Common myeloid progenitor, CD34-positive (primary cell): Measurements from ENCODE around the gene HOXC12.

Source experiments
- CTCF ChIA-PET: fragments of 350-600 bp; sonication (Branson Sonifier 250); formaldehyde crosslinking; loops from one replicate; lab custom pipeline; 2021; ENCODE audit warnings: antibody characterized with exemption; lab: Charles Lee
- POLR2A ChIA-PET: fragments of 350-600 bp; sonication (Branson Sonifier 250); formaldehyde crosslinking; loops from one replicate; lab custom pipeline; 2021; ENCODE audit warnings: antibody characterized with exemption; lab: Charles Lee
- DNase-seq, 3 donors: peaks; one replicate each; pipeline versions ENCODE4 v3.0.0 to v3.0.0-alpha.2; 2013
- H3K27ac ChIP-seq, 2 experiments: 1 replicate in 1 of 2; 2 replicates in 1 of 2; pipeline ENCODE4 v1.7.0; 2013; ENCODE audit warnings: inconsistent platforms in 2 of 2, low read length in 2 of 2, mild to moderate bottlenecking in 2 of 2, low read depth in 1 of 2, moderate library complexity in 1 of 2; ENCODE audit not compliant: severe bottlenecking in 2 of 2, insufficient read depth in 1 of 2, poor library complexity in 1 of 2
- H3K27me3 ChIP-seq, 5 experiments: replicated peaks in 2 of 5; 1 replicate in 3 of 5; 2 replicates in 2 of 5; pipeline versions ENCODE4 v1.6.1 to v1.7.0; 2013; ENCODE audit warnings: low read length in 4 of 5, mild to moderate bottlenecking in 2 of 5, moderate library complexity in 2 of 5, inconsistent platforms in 1 of 5; ENCODE audit not compliant: insufficient read depth in 5 of 5, control insufficient read depth in 4 of 5
- H3K36me3 ChIP-seq, 4 experiments: 1 replicate in 2 of 4; 2 replicates in 2 of 4; pipeline versions ENCODE4 v1.6.1 to v1.7.0; 2013; ENCODE audit warnings: low read length in 3 of 4, control low read depth in 1 of 4, mild to moderate bottlenecking in 1 of 4; ENCODE audit not compliant: control insufficient read depth in 4 of 4, insufficient read depth in 4 of 4
- H3K4me1 ChIP-seq, 4 experiments: 1 replicate in 3 of 4; 2 replicates in 1 of 4; pipeline versions ENCODE4 v1.6.1 to v1.7.1; 2013; ENCODE audit warnings: low read length in 3 of 4, mild to moderate bottlenecking in 3 of 4, control low read depth in 1 of 4, inconsistent platforms in 1 of 4, moderate library complexity in 1 of 4; ENCODE audit not compliant: control insufficient read depth in 4 of 4, insufficient read depth in 4 of 4; ENCODE audit errors: control extremely low read depth in 1 of 4
- H3K4me3 ChIP-seq, 7 experiments: 1 replicate in 4 of 7; 2 replicates in 3 of 7; pipeline versions ENCODE4 v1.5.1 to v1.7.0; 2013; ENCODE audit warnings: mild to moderate bottlenecking in 7 of 7, low read length in 6 of 7, moderate library complexity in 6 of 7, inconsistent platforms in 2 of 7, low read depth in 2 of 7, control low read depth in 1 of 7; ENCODE audit not compliant: insufficient read depth in 4 of 7, control insufficient read depth in 1 of 7; ENCODE audit errors: extremely low read depth in 1 of 7
- H3K9me3 ChIP-seq, 5 experiments: 1 replicate in 4 of 5; 2 replicates in 1 of 5; pipeline versions ENCODE4 v1.6.1 to v1.7.1; 2013; ENCODE audit warnings: low read length in 4 of 5, mild to moderate bottlenecking in 2 of 5, inconsistent platforms in 1 of 5, low read depth in 1 of 5, moderate library complexity in 1 of 5; ENCODE audit not compliant: control insufficient read depth in 4 of 5, insufficient read depth in 2 of 5; ENCODE audit errors: control extremely low read depth in 1 of 5
- WGBS: methylation state at CpG from one replicate; pipeline ENCODE4 v1.1.5; 2013; ENCODE audit not compliant: insufficient coverage; 5-methylcytosine and 5-hydroxymethylcytosine counted together

Gene HOXC12

GRCh38 chr12:53970451-53970850, 15.7 kb downstream of the HOXC12 start:
- peaks cover 13 to 100% (median 72%) of the 10 kb centered on the region in 5 experiments for H3K27me3 ChIP-seq
- no peak for DNase-seq
- no peak overlapping the region for H3K27ac ChIP-seq
- peaks cover 0 to 6% (median 0%) of the 10 kb centered on the region in 5 experiments for H3K9me3 ChIP-seq
- H3K4me1 ChIP-seq = peaks cover 0 to 10% (median 4%) of the 10 kb centered on the region in 4 experiments
- CTCF ChIA-PET = no interaction called here
- POLR2A ChIA-PET = no interaction called here
- no peak overlapping the region for H3K4me3 ChIP-seq
- H3K36me3 ChIP-seq = no peaks in the 10 kb centered on the region
- 17% methylated on average over 1 of the region's 4 CpGs for WGBS

DNA sequence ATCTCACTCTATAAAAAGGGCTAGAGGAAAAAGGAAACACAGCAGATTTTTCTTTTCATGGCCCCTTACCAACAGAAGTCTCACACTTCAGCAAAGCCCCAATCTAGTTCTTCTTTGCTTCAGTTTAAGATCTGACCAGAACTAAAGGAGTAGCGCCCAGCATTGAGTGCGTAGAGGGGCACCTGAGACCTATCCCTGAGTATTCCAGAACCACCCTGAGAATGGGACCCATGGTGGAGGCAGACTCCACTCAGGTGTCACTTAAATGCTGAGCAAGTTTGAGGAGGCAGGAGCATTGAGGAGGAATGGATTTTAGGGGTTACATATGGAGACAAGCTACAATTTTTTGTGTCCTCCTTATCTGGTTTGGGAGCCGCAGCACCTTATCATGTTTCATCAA, 16.4 kb downstream of the HOXC12 start:
- H3K9me3 ChIP-seq = peaks cover 0 to 11% (median 3%) of the 10 kb centered on the region in 5 experiments
- no peak overlapping the region for H3K27ac ChIP-seq
- H3K4me1 ChIP-seq = peaks cover 0 to 10% (median 4%) of the 10 kb centered on the region in 4 experiments
- WGBS = 48% methylated on average over 2 of the region's 3 CpGs
- peaks cover 13 to 100% (median 77%) of the 10 kb centered on the region in 5 experiments for H3K27me3 ChIP-seq
- no peaks in the 10 kb centered on the region for H3K36me3 ChIP-seq
- no peak overlapping the region for H3K4me3 ChIP-seq
- DNase-seq = no peak
- CTCF ChIA-PET = interaction anchor here (1.3 kb wide), 2 partner anchors 12 to 14 kb away, joined by 3 to 4 read pairs; partner anchors contain the start of gene HOXC10
- POLR2A ChIA-PET = no interaction called here

DNA sequence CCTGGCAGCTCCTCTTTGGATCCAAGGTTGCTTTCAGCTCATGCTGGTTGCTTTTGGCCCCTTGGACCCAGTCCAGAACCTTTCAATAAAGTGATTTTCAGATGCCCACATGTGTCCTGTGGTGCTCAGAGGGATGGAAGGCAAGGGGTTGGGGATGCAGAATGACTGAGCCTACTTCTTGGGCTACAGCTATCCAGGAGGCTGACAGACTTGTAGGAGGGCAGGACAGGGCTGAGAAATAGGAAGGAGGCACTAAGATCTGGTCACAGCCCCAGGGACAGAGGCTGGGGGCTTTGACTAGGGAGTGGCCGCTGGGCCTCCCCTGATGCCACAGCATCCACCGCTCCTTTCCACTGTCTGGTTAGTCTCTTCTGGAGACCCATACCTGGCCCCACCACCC, 17.0 kb downstream of the HOXC12 start:
- DNase-seq = no peak
- 30% methylated on average over 2 of the region's 2 CpGs for whole genome bisulfite sequencing
- Histone ChIP-seq H3K27ac (no peak overlapping the region), H3K4me3 (no peak overlapping the region), H3K9me3 (peaks cover 0 to 14% (median 3%) of the 10 kb centered on the region in 5 experiments), H3K27me3 (peaks cover 15 to 100% (median 78%) of the 10 kb centered on the region in 5 experiments), H3K4me1 (peaks cover 0 to 10% (median 4%) of the 10 kb centered on the region in 4 experiments), H3K36me3 (no peaks in the 10 kb centered on the region)
- ChIA-PET POLR2A (no interaction called here), CTCF (interaction anchor here (0.9 to 1.3 kb wide), 3 partner anchors 12 to 20 kb away, joined by 3 to 4 read pairs (median 3); partner anchors contain the start of gene HOXC10)

DNA sequence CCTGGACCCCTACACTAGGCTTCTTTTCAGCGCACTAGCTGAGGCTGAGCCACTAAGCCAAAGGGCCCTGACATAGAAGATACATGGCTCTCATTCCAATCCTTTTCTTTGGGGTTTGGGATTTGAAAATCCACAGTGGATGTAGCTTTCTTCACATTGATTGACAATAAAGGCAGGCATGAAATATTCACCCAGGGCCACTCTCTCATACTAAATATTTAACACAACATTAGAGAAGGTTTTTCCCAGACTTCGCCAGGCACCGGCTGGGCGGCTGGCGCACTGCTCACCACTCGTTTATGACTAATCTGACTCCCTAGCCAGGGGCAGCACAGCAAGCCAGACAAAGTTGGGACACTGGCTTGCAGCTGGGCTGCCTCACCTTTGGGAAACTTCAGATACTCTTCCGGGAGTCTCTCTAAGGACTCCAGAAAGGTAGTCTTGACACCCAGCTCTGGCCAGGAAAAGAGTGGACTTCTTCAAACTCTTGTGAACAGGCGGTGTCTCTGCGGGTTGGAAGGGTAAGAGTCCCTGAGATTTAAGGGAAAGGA, 17.5 kb downstream of the HOXC12 start:
- peaks cover 0 to 15% (median 3%) of the 10 kb centered on the region in 5 experiments for H3K9me3 ChIP-seq
- peaks cover 0 to 10% (median 4%) of the 10 kb centered on the region in 4 experiments for H3K4me1 ChIP-seq
- WGBS = 36% methylated on average over 5 of the region's 9 CpGs
- H3K36me3 ChIP-seq = no peaks in the 10 kb centered on the region
- ChIA-PET CTCF (interaction anchor here (0.7 to 1.3 kb wide), 4 partner anchors 13 to 244 kb away, joined by 3 to 4 read pairs (median 3); partner anchors contain the start of gene HOXC10), POLR2A (no interaction called here)
- H3K4me3 ChIP-seq = no peak overlapping the region
- no peak for DNase-seq
- no peak overlapping the region for H3K27ac ChIP-seq
- peaks cover 18 to 100% (median 75%) of the 10 kb centered on the region in 5 experiments for H3K27me3 ChIP-seq

GRCh38 chr12:53972722-53973235, 18.1 kb downstream of the HOXC12 start, which contains the start of gene HOXC11:
Gene HOXC11, plus strand, starts transcription at chr12:53973126. Its CDS starts 116 bp downstream, at chr12:53973242.
- 6% methylated on average over 16 of the region's 21 CpGs for WGBS
- CTCF ChIA-PET = interaction anchor here (0.7 to 1.0 kb wide), 2 partner anchors 213 to 243 kb away, joined by 3 read pairs; no protein-coding TSS in a partner anchor
- Histone ChIP-seq H3K9me3 (peaks cover 0 to 17% (median 3%) of the 10 kb centered on the region in 5 experiments), H3K4me1 (peaks cover 0 to 10% (median 4%) of the 10 kb centered on the region in 4 experiments), H3K4me3 (no peak within 1 kb of the TSS), H3K27ac (no peak within 1 kb of the TSS), H3K27me3 (peaks cover 22 to 100% (median 75%) of the 10 kb centered on the region in 5 experiments), H3K36me3 (no peaks in the 10 kb centered on the region)
- POLR2A ChIA-PET = interaction anchor here (0.8 kb wide), 1 partner anchor 1787 kb away, joined by 4 read pairs; no protein-coding TSS in a partner anchor
- DNase-seq = no peak

DNA sequence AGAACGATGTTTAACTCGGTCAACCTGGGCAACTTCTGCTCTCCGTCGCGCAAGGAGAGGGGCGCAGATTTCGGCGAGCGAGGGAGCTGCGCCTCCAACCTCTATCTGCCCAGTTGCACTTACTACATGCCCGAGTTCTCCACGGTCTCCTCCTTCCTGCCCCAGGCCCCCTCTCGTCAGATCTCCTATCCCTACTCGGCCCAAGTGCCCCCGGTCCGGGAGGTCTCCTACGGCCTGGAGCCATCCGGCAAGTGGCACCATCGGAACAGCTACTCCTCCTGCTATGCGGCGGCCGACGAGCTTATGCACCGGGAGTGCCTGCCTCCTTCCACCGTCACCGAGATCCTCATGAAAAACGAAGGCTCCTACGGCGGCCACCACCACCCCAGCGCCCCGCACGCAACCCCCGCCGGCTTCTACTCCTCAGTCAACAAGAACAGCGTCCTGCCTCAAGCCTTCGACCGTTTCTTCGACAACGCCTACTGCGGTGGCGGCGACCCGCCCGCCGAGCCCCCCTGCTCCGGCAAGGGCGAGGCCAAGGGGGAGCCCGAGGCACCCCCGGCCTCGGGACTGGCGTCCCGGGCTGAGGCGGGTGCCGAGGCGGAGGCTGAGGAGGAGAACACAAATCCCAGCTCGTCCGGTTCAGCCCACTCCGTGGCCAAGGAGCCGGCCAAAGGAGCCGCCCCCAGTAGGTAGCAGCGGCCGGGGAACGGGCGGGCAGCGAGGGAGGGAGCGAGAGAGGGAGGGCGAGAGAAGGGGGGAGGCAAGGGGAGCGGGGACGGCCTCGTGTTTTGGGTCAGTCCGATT, 18.7 kb downstream of the HOXC12 start:
- ChIA-PET CTCF (interaction anchor here (1.0 kb wide), 1 partner anchor 212 kb away, joined by 3 read pairs; no protein-coding TSS in a partner anchor), POLR2A (interaction anchor here (0.8 kb wide), 1 partner anchor 1788 kb away, joined by 4 read pairs; no protein-coding TSS in a partner anchor)
- no peaks in the 10 kb centered on the region for H3K36me3 ChIP-seq
- 3% methylated on average over 60 of the region's 71 CpGs for WGBS
- peaks cover 0 to 17% (median 3%) of the 10 kb centered on the region in 5 experiments for H3K9me3 ChIP-seq
- peaks cover 0 to 10% (median 4%) of the 10 kb centered on the region in 4 experiments for H3K4me1 ChIP-seq
- DNase-seq = no peak
- no peak overlapping the region for H3K4me3 ChIP-seq
- peaks cover 23 to 100% (median 78%) of the 10 kb centered on the region in 5 experiments for H3K27me3 ChIP-seq
- no peak overlapping the region for H3K27ac ChIP-seq
